RWPE1 (cell line): ENCODE results near the gene ETFRF1.

Source experiments
- CTCF ChIA-PET: fragments of 350-600 bp; sonication (Branson Sonifier 250); formaldehyde crosslinking; extraction: SDS; loops from one replicate; lab custom pipeline; 2021; lab: Yijun Ruan, JAX
- POLR2A ChIA-PET: fragments of 400-600 bp; formaldehyde crosslinking; extraction: SDS; loops from one replicate; lab custom pipeline; 2020; ENCODE audit warnings: antibody characterized with exemption; ENCODE audit not compliant: low non-redundant PET; lab: Yijun Ruan, JAX
- DNase-seq: peaks from one replicate; pipeline ENCODE4 v3.0.0; 2012; ENCODE audit warnings: low spot score
- H3K27ac ChIP-seq: fragments of 450-650 bp; 2 replicates; pipeline ENCODE4 v1.5.1; 2017
- TF ChIP-seq, protein P1 (sequence below): fragments of 450-650 bp; conservative IDR thresholded peaks from 2 replicates; pipeline ENCODE4 v1.5.1; 2017; ENCODE audit warnings: low read depth, mild to moderate bottlenecking

Gene ETFRF1

DNA sequence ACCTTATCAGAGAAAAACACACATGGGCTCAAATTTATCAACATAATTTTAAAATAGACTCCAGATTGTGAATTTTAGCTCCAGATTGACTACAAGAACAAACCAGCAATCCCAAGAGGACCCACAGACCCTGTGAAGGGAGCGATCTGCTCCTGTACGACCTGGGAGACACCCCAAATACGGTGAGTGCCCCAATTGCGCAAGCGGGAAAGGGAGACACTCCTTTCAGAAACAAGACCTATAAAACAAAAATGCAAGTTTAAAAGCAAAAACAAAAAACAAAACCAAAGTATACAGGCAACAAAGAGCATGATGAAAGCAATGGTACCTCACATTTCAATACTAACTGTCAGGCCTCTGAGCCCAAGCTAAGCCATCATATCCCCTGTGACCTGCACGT is 32.2 kb upstream of the ETFRF1 start:
- no peak overlapping the region for H3K27ac ChIP-seq
- CTCF ChIA-PET = interaction anchor here (0.6 kb wide), 1 partner anchor 54 kb away, joined by 3 read pairs; no protein-coding TSS in a partner anchor
- TF ChIP-seq, protein P1, sequence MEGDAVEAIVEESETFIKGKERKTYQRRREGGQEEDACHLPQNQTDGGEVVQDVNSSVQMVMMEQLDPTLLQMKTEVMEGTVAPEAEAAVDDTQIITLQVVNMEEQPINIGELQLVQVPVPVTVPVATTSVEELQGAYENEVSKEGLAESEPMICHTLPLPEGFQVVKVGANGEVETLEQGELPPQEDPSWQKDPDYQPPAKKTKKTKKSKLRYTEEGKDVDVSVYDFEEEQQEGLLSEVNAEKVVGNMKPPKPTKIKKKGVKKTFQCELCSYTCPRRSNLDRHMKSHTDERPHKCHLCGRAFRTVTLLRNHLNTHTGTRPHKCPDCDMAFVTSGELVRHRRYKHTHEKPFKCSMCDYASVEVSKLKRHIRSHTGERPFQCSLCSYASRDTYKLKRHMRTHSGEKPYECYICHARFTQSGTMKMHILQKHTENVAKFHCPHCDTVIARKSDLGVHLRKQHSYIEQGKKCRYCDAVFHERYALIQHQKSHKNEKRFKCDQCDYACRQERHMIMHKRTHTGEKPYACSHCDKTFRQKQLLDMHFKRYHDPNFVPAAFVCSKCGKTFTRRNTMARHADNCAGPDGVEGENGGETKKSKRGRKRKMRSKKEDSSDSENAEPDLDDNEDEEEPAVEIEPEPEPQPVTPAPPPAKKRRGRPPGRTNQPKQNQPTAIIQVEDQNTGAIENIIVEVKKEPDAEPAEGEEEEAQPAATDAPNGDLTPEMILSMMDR = no peak
- DNase-seq = no peak
- POLR2A ChIA-PET = no interaction called here

DNA sequence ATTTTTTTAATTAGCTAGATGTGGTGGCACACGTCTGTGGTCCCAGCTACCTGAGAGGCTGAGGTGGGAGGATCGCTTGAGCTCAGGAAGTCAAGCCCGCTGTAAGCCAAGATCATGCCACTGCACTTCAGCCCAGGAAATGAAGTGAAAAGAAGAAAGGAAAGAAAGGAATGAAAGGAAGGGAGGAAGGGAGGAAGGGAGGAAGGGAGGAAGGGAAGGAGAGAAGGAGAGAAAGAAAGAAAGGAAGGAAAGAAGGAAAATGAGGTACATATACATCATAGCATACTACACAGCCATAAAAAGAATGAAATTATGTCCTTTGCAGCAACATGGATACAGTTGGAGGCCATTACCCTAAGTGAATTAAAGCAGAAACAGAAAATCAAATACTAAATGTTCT is 12.3 kb upstream of the ETFRF1 start:
- ChIA-PET CTCF (interaction anchor here (0.6 kb wide), 1 partner anchor 29 kb away, joined by 5 read pairs; no protein-coding TSS in a partner anchor), POLR2A (interaction anchor here (0.6 to 0.7 kb wide), 2 partner anchors 10 to 207 kb away, joined by 4 to 6 read pairs; no protein-coding TSS in a partner anchor)
- TF ChIP-seq, protein P1 = no peak
- no peak for DNase-seq
- H3K27ac ChIP-seq = no peak overlapping the region

DNA sequence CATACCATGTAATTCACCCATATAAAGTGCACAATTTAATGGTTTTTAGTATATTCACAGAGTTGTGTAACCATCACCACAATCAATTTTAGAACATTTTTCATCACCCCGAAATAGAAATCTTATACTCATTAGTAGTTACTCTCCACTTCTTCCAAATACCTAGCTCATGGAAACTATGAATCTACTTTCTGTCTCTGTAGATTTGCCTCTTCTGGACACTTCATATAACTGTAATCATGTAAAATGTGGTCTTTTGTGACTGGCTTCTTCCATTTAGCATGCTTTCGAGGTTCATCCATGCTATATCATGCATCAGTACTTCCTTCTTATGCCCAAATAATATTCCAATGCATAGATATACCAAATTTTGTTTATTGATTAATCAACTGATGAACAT is 10.9 kb upstream of the ETFRF1 start:
- ChIA-PET POLR2A (no interaction called here), CTCF (interaction anchor here (0.6 kb wide), 1 partner anchor 100 kb away, joined by 3 read pairs; no protein-coding TSS in a partner anchor)
- no peak for DNase-seq
- TF ChIP-seq, protein P1 = no peak
- H3K27ac ChIP-seq = no peak overlapping the region

DNA sequence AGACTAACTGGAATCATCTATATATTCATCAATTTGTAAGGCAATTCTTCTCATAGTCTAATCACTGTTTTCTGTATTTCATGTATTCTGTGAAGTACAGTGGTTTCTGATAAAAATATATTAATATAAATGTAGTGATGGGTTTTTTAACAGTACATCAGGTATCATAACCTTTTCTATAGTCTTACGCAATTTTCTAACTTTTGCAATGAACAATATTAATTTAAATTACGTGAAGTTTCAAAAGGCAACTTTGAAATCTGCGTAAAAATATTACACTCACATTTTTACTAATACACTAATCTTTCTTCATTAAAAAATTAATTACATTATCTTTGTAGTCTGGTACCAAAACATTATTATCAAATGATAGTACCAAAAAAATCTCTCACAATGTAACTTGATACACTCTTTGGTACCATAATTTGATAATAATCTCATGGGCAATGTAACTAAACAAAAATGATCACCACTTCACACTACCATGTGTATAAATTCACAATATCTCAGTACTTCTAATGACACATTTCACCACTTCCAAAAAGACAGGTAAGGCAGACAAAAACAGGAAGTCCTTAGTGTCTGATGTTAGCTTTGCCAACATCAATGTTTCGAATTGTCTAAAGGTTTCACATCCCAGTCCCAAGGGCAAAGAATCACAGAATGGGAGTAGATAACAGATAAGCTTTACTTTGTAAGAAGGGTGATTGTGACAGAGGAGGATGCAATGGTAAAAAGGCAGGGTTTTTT is 8.8 kb upstream of the ETFRF1 start:
- ChIA-PET POLR2A (no interaction called here), CTCF (no interaction called here)
- DNase-seq = no peak
- TF ChIP-seq, protein P1 = no peak
- no peak overlapping the region for H3K27ac ChIP-seq

DNA sequence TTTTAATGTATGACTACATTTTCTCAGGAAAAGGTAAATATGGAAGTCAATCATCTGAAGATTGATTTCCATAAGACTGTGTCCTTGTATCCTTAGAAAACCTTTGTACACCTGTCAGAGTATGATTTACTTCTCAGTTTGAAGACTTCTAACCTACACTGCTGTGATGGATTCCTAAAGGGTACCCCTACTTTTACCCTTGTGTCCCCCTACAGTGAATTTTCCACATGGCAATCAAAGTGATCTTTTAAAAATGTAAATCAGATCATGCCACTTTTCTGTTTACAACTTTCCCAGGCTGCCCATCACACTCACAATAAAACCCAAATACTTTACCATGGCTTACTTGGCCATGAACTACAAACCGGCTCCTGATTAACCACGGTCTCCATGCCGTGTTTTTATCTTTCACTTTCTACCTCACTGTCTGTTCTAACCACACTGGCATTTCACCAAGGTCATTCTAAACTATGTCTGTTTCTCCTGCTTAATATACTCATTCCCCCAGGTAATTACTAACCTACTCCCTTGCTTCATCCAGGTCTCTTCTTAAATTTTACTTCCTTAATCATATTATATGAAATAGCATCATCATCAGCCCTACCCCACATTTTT is 8.1 kb upstream of the ETFRF1 start:
- DNase-seq = no peak
- ChIA-PET CTCF (no interaction called here), POLR2A (no interaction called here)
- H3K27ac ChIP-seq = no peak overlapping the region
- TF ChIP-seq, protein P1 = no peak

DNA sequence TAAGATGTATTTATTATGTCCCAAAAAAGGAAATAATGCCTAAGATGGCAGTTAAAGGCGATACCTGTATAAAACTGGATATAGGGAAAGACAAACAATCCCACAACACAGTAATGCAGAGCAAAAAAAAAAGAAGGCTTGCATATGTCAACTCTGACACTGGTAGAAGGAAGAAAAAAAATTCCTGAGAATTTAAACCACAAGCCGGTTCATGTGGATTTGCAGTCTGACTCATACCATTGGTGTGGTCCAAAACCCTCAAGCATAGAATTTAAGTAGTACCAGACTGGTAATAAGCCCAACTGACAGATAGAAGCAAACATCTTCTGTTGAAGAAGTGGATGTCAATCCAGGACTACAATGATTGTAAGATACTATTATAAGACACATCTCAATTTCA is 7.3 kb upstream of the ETFRF1 start:
- TF ChIP-seq, protein P1 = no peak
- no peak overlapping the region for H3K27ac ChIP-seq
- ChIA-PET POLR2A (no interaction called here), CTCF (no interaction called here)
- DNase-seq = no peak
